H1 (cell line): Measurements from ENCODE around the gene RAB21.
A peak's percentile ranks its signal among the peaks of the same experiment; 100 is the strongest.

ENCODE experiments used
- ATF2 ChIP-seq: IDR thresholded peaks from 2 replicates; pipeline ENCODE4 v1.6.1; 2012; ENCODE audit warnings: low read length, inconsistent platforms
- CREB1 ChIP-seq: IDR thresholded peaks from 2 replicates; pipeline ENCODE4 v1.6.1; 2012; ENCODE audit warnings: inconsistent platforms
- EGR1 ChIP-seq: IDR thresholded peaks from 2 replicates; pipeline ENCODE4 v1.6.1; 2011; ENCODE audit warnings: low read depth, low read length, borderline replicate concordance
- EZH2 ChIP-seq: fragments of 200-600 bp; sonication (generic); IDR thresholded peaks from 2 replicates; pipeline ENCODE4 v1.7.1; 2012; ENCODE audit warnings: low read depth, mild to moderate bottlenecking, moderate library complexity, low read length, inconsistent platforms; ENCODE audit not compliant: severe bottlenecking
- GABPA ChIP-seq: IDR thresholded peaks from 2 replicates; pipeline ENCODE4 v1.6.1; 2011; ENCODE audit warnings: mild to moderate bottlenecking, low read length, moderate library complexity, borderline replicate concordance; ENCODE audit not compliant: insufficient read depth
- GTF2F1 ChIP-seq: IDR thresholded peaks from 2 replicates; pipeline ENCODE4 v1.6.1; 2012; ENCODE audit warnings: low read depth, low read length, improper control_type of control experiment, borderline replicate concordance
- MAX ChIP-seq: IDR thresholded peaks from 2 replicates; pipeline ENCODE4 v1.6.1; 2012; ENCODE audit warnings: inconsistent platforms
- POU5F1 ChIP-seq: IDR thresholded peaks from 2 replicates; pipeline ENCODE4 v1.6.1; 2011; ENCODE audit warnings: low read depth, mild to moderate bottlenecking, low read length, moderate library complexity
- RXRA ChIP-seq: IDR thresholded peaks from 2 replicates; pipeline ENCODE4 v1.6.1; 2011; ENCODE audit warnings: low read depth, mild to moderate bottlenecking, low read length, moderate library complexity; ENCODE audit not compliant: insufficient read depth
- TF ChIP-seq, protein P1 (sequence below), 3 experiments: IDR thresholded peaks; 1 replicate in 2 of 3; 2 replicates in 1 of 3; pipeline versions ENCODE4 v1.5.1 to v1.6.1; 2011; ENCODE audit warnings: low read length in 3 of 3, mild to moderate bottlenecking in 3 of 3, inconsistent platforms in 2 of 3, low read depth in 1 of 3, moderate library complexity in 1 of 3; ENCODE audit not compliant: insufficient read depth in 1 of 3; ENCODE audit errors: control extremely low read depth in 1 of 3

DNA sequence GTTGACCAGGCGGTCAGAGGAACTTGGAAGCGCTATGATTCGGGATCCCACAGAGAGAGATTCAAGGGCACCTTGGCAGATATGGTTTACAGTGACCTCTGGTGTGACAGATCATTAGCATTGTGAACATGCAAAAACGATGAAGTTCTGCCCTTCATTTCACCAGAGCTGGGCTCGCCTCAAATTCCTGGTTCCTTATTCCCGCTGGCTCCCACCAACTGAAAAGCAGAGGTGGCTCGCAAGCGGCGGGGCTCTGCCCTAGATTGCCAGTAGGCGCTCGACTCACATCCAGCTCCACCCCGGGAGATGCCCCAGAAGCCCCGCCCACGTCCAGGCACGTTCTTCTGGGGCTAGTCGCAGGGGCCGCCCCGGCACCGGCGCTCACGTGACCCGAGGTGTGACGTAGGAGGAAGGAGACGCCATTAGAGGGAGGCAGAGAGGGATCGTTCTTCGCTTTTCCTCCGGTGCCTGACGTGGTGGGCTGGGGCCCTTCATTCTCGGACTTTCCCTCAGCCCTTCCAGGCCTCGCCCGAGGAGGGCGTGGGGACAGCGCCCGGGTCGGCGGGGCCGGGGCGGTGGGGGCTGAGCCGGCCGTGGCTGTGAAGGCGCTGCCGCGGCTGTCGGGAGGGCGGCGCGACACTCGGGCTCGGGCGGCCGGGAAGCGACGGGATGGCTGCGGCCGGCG is at the start of gene RAB21:
- TF ChIP-seq, protein P1, sequence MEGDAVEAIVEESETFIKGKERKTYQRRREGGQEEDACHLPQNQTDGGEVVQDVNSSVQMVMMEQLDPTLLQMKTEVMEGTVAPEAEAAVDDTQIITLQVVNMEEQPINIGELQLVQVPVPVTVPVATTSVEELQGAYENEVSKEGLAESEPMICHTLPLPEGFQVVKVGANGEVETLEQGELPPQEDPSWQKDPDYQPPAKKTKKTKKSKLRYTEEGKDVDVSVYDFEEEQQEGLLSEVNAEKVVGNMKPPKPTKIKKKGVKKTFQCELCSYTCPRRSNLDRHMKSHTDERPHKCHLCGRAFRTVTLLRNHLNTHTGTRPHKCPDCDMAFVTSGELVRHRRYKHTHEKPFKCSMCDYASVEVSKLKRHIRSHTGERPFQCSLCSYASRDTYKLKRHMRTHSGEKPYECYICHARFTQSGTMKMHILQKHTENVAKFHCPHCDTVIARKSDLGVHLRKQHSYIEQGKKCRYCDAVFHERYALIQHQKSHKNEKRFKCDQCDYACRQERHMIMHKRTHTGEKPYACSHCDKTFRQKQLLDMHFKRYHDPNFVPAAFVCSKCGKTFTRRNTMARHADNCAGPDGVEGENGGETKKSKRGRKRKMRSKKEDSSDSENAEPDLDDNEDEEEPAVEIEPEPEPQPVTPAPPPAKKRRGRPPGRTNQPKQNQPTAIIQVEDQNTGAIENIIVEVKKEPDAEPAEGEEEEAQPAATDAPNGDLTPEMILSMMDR (IDR thresholded peaks at IDR 0.05; ENCODE audit: control extremely low read depth in 1 of 3, insufficient read depth in 1 of 3, low read depth in 1 of 3, low read length in 3 of 3), result no peak
- peak; percentile 69; the same call in 1 of the 2 replicates for TF ChIP-seq ATF2
- TF ChIP-seq EGR1, result peak; percentile 53; the same call in 1 of the 2 replicates
- TF ChIP-seq RXRA, result no peak
- no peak for TF ChIP-seq EZH2
- TF ChIP-seq MAX, result peak; percentile 79
- TF ChIP-seq GTF2F1, result 0 out of 2 replicates have a peak, but pooled peaks have one; percentile 55
- no peak for TF ChIP-seq POU5F1
- no peak for TF ChIP-seq GABPA
- peak; percentile 95 for TF ChIP-seq CREB1
